Caco-2 (cell line): ENCODE data around the gene IL18R1. TPM values are rescaled to one million over a fixed set of nuclear protein-coding genes. Genes with fewer than 3 reads are reported as not detected.

Source experiments
- BruUV-seq: library from RNA; stranded (reverse); fragments of 400-500 nt; replicated peaks from 2 replicates; lab custom pipeline; 2021; lab: Mats Ljungman, UMichigan
- CTCF ChIA-PET: fragments of 300-600 bp; sonication (Branson Sonifier 250); formaldehyde crosslinking; loops from one replicate; lab custom pipeline; 2022; ENCODE audit warnings: antibody characterized with exemption; lab: Charles Lee
- POLR2A ChIA-PET: fragments of 300-600 bp; sonication (Branson Sonifier 250); formaldehyde crosslinking; loops from one replicate; lab custom pipeline; 2022; ENCODE audit warnings: antibody characterized with exemption; lab: Charles Lee
- DNase-seq, 2 experiments: peaks; one replicate each; pipeline versions ENCODE4 v3.0.0 to v3.0.0-alpha.2; 2020 to 2022
- H3K27me3 ChIP-seq: replicated peaks from 2 replicates; pipeline ENCODE4 v1.6.0; 2011; ENCODE audit warnings: low read length; ENCODE audit not compliant: control insufficient read depth, insufficient read depth
- H3K36me3 ChIP-seq: 2 replicates; pipeline ENCODE4 v1.5.1; 2011; ENCODE audit warnings: low read length; ENCODE audit not compliant: control insufficient read depth, insufficient read depth
- H3K4me1 ChIP-seq: fragments of 250-450 bp; sonication (Bioruptor Pico); 2 replicates; pipeline ENCODE4 v1.5.1; 2020; ENCODE audit warnings: mild to moderate bottlenecking
- H3K4me3 ChIP-seq: 2 replicates; pipeline ENCODE4 v1.5.1; 2011; ENCODE audit warnings: low read depth, mild to moderate bottlenecking, control low read depth, low read length
- H3K9me3 ChIP-seq: fragments of 250-450 bp; sonication (Bioruptor Pico); 2 replicates; pipeline ENCODE4 v1.5.1; 2020; ENCODE audit warnings: mild to moderate bottlenecking, moderate library complexity
- H3K27ac Mint-ChIP-seq: one replicate; pipeline ENCODE4 v1.8.0; 2022; ENCODE audit warnings: mixed read lengths; ENCODE audit not compliant: unreplicated experiment
- H3K27me3 Mint-ChIP-seq: one replicate; pipeline ENCODE4 v1.8.0; 2022; ENCODE audit warnings: mixed read lengths; ENCODE audit not compliant: insufficient read depth, unreplicated experiment
- H3K36me3 Mint-ChIP-seq: one replicate; pipeline ENCODE4 v1.8.0; 2022; ENCODE audit warnings: mild to moderate bottlenecking, mixed read lengths; ENCODE audit not compliant: insufficient read depth, unreplicated experiment
- H3K4me1 Mint-ChIP-seq: one replicate; pipeline ENCODE4 v1.8.0; 2022; ENCODE audit warnings: low read depth, mixed read lengths; ENCODE audit not compliant: unreplicated experiment
- H3K4me3 Mint-ChIP-seq: one replicate; pipeline ENCODE4 v1.8.0; 2022; ENCODE audit warnings: mild to moderate bottlenecking, moderate library complexity, mixed read lengths; ENCODE audit not compliant: unreplicated experiment
- H3K9me3 Mint-ChIP-seq: one replicate; pipeline ENCODE4 v1.8.0; 2022; ENCODE audit warnings: mixed read lengths; ENCODE audit not compliant: unreplicated experiment
- intact Hi-C: fragments of 100-400 bp; cut with micrococcal nuclease; formaldehyde crosslinking; loops from one replicate; pipeline ENCODE4 v1.10.0; 2022; ENCODE audit not compliant: unreplicated experiment
- total RNA-seq: library from RNA; stranded (reverse); gene quantifications from 2 replicates; pipeline ENCODE4 v1.2.3, GENCODE V29; 2022
- TF ChIP-seq, protein P1 (sequence below), 2 experiments: fragments of 200-600 bp in 1 of 2; IDR thresholded peaks; 1 replicate in 1 of 2; 2 replicates in 1 of 2; pipeline versions ENCODE4 v1.5.1 to v1.8.0; 2011 to 2022; ENCODE audit warnings: antibody characterized with exemption in 1 of 2, control low read depth in 1 of 2, inconsistent platforms in 1 of 2, low read depth in 1 of 2, low read length in 1 of 2, mild to moderate bottlenecking in 1 of 2, moderate library complexity in 1 of 2; ENCODE audit not compliant: insufficient read depth in 1 of 2, severe bottlenecking in 1 of 2, unreplicated experiment in 1 of 2

The IL18R1 gene
- total RNA-seq, 1 experiment from 2014 or later: not detected

DNA sequence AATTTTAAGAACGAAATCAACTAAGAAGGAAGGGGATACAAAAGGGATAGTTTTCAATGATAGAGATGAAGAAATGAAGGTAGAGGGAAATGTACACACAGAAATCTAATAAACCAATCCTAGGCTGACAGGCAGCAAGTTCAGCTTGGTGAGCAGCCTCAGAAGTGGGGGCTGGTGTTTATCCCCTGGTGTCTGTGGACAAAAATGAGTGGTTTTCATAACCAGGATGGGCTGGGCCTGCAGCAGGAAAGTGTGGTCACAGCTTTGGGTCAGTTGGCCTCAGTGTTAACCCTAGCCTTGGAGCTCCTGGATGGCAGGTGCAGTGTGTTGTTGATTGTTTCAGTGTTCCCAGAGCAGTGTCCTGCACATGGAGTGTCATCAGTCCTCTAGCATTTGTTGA is 14.3 kb downstream of the IL18R1 start:
- Histone ChIP-seq H3K9me3 (peaks cover 6% of the 10 kb centered on the region; the same call in 1 of the 2 replicates), H3K27me3 (no peaks in the 10 kb centered on the region), H3K36me3 (no peaks in the 10 kb centered on the region), H3K4me3 (no peak overlapping the region), H3K4me1 (no peaks in the 10 kb centered on the region)
- DNase-seq: no peak
- no peaks in the 10 kb centered on the region for H3K4me1 Mint-ChIP-seq
- no TSS peak for BruUV-seq
- CTCF ChIA-PET: no interaction called here
- H3K27ac Mint-ChIP-seq: no peak overlapping the region
- H3K4me3 Mint-ChIP-seq: no peak overlapping the region
- intact Hi-C loops: no loop called here
- POLR2A ChIA-PET: no interaction called here
- no peaks in the 10 kb centered on the region for H3K36me3 Mint-ChIP-seq
- TF ChIP-seq, protein P1, sequence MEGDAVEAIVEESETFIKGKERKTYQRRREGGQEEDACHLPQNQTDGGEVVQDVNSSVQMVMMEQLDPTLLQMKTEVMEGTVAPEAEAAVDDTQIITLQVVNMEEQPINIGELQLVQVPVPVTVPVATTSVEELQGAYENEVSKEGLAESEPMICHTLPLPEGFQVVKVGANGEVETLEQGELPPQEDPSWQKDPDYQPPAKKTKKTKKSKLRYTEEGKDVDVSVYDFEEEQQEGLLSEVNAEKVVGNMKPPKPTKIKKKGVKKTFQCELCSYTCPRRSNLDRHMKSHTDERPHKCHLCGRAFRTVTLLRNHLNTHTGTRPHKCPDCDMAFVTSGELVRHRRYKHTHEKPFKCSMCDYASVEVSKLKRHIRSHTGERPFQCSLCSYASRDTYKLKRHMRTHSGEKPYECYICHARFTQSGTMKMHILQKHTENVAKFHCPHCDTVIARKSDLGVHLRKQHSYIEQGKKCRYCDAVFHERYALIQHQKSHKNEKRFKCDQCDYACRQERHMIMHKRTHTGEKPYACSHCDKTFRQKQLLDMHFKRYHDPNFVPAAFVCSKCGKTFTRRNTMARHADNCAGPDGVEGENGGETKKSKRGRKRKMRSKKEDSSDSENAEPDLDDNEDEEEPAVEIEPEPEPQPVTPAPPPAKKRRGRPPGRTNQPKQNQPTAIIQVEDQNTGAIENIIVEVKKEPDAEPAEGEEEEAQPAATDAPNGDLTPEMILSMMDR (IDR thresholded peaks at IDR 0.05; ENCODE audit: insufficient read depth in 1 of 2, low read depth in 1 of 2, low read length in 1 of 2, severe bottlenecking in 1 of 2, unreplicated experiment in 1 of 2): no peak
- peaks cover 24% of the 10 kb centered on the region for H3K9me3 Mint-ChIP-seq
- H3K27me3 Mint-ChIP-seq: peaks cover 9% of the 10 kb centered on the region

DNA sequence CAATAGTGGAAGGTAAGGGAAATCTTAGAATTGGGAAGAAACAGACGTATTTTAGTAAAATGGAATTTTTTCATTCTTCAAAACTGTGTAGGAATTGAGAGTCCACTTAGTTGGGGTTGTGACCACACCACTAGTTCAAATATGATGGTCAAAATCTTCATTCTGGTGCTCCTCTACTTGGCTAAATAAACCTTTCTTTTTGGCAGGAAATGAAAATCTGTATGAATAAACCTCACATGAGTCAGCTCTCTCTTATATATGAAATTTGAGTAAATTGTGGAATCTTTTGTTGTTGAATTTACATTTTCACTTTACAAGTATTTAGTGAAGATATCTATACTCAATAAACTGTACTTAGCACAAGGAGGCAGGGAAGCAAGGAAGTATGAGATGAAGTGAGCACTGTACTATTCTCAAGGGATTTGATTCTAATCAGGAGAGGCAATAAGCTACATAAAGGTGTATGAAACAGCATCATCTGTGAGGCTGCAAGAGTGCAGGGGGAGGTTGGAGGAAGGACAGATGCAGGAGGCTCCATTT is 20.5 kb downstream of the IL18R1 start:
- intact Hi-C loops: no loop called here
- no peak overlapping the region for H3K27ac Mint-ChIP-seq
- Histone ChIP-seq H3K4me3 (no peak overlapping the region), H3K36me3 (no peaks in the 10 kb centered on the region), H3K9me3 (no peaks in the 10 kb centered on the region), H3K27me3 (no peaks in the 10 kb centered on the region), H3K4me1 (no peaks in the 10 kb centered on the region)
- TF ChIP-seq, protein P1 (IDR thresholded peaks at IDR 0.05; ENCODE audit: insufficient read depth in 1 of 2, low read depth in 1 of 2, low read length in 1 of 2, severe bottlenecking in 1 of 2, unreplicated experiment in 1 of 2): no peak
- H3K9me3 Mint-ChIP-seq: no peaks in the 10 kb centered on the region
- H3K4me1 Mint-ChIP-seq: no peaks in the 10 kb centered on the region
- peaks cover 9% of the 10 kb centered on the region for H3K27me3 Mint-ChIP-seq
- DNase-seq: no peak
- no peaks in the 10 kb centered on the region for H3K36me3 Mint-ChIP-seq
- CTCF ChIA-PET: no interaction called here
- no peak overlapping the region for H3K4me3 Mint-ChIP-seq
- POLR2A ChIA-PET: no interaction called here
- no TSS peak for BruUV-seq

DNA sequence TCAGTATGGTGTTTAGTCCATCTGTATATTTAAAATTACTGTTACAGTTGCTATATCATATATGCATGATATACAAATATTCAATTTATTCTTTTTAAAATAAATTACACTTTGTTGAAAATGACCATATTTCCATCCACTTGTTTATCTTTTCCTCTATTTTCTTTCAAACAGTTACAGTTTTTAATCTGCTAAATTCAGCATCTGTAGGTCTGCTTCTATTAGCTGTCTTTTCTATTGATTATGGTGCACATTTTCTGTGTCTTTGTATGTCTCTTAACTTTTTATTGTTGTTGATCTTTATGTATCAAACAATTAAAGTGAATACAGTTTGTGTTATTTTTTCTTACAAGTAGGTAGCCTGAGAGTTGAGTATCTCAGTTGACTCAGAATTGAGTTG is 28.1 kb downstream of the IL18R1 start:
- Mint-ChIP-seq H3K36me3 (no peaks in the 10 kb centered on the region), H3K4me1 (no peaks in the 10 kb centered on the region), H3K9me3 (peaks cover 22% of the 10 kb centered on the region), H3K27ac (no peak overlapping the region), H3K27me3 (peaks cover 5% of the 10 kb centered on the region), H3K4me3 (no peak overlapping the region)
- no TSS peak for BruUV-seq
- intact Hi-C loops: no loop called here
- CTCF ChIA-PET: no interaction called here
- Histone ChIP-seq H3K9me3 (peaks cover 9% of the 10 kb centered on the region), H3K27me3 (no peaks in the 10 kb centered on the region; the same call in 1 of the 2 replicates), H3K36me3 (no peaks in the 10 kb centered on the region), H3K4me1 (no peaks in the 10 kb centered on the region), H3K4me3 (no peak overlapping the region)
- POLR2A ChIA-PET: no interaction called here
- DNase-seq: no peak
- TF ChIP-seq, protein P1 (IDR thresholded peaks at IDR 0.05; ENCODE audit: insufficient read depth in 1 of 2, low read depth in 1 of 2, low read length in 1 of 2, severe bottlenecking in 1 of 2, unreplicated experiment in 1 of 2): no peak
